HCT116 (cell line): ENCODE data around the gene RHEBL1. TPM values are rescaled to one million over a fixed set of nuclear protein-coding genes. Genes with fewer than 3 reads are reported as not detected.

Source experiments
- ATAC-seq: fragments of 200-7000 bp; cut with Tn5 transposase; 2 replicates; pipeline ENCODE4 v1.9.1; 2020; ENCODE audit warnings: mild to moderate bottlenecking, moderate library complexity
- BruUV-seq: library from RNA; stranded (reverse); fragments of 400-500 nt; replicated peaks from 2 replicates; lab custom pipeline; 2021; lab: Mats Ljungman, UMichigan
- CTCF ChIA-PET: fragments of 300-600 bp; sonication (Branson Sonifier 250); formaldehyde crosslinking; loops from one replicate; lab custom pipeline; 2021; ENCODE audit warnings: antibody characterized with exemption; lab: Charles Lee
- POLR2A ChIA-PET: fragments of 300-600, 350-600 bp; sonication (Branson Sonifier 250); formaldehyde crosslinking; loops from one replicate; lab custom pipeline; 2021; ENCODE audit warnings: antibody characterized with exemption; lab: Charles Lee
- RAD21 ChIA-PET, 2 experiments: fragments of 300-600 bp; sonication (Branson Sonifier 250); formaldehyde crosslinking; loops; one replicate each; lab custom pipeline; 2023; ENCODE audit warnings: low total read pairs in 2 of 2; ENCODE audit not compliant: uncharacterized antibody in 2 of 2, unreplicated experiment in 2 of 2, low non-redundant PET in 1 of 2; lab: Charles Lee
- DNase-seq: peaks from one replicate; pipeline ENCODE4 v3.0.0-alpha.2; 2010; ENCODE audit warnings: low read depth, low spot score
- H2AFZ ChIP-seq: fragments of 200-600 bp; shearing (Covaris generic), sonication (generic); 2 replicates; pipeline ENCODE4 v1.6.1; 2017; ENCODE audit warnings: low read depth, mixed run types, mixed read lengths, antibody characterized with exemption, low read length; ENCODE audit not compliant: poor library complexity, severe bottlenecking
- H3K27ac ChIP-seq: 2 replicates; pipeline ENCODE4 v1.5.1; 2012; ENCODE audit warnings: low read depth, low read length
- H3K27me3 ChIP-seq: fragments of 200-600 bp; sonication (generic); 2 replicates; pipeline ENCODE4 v1.6.1; 2016; ENCODE audit warnings: mixed run types, low read length, mixed read lengths; ENCODE audit not compliant: insufficient read depth
- H3K36me3 ChIP-seq, 2 experiments: fragments of 200-500 bp in 1 of 2; fragments of 200-600 bp in 1 of 2; sonication (Bioruptor generic) in 1 of 2; sonication (generic) in 1 of 2; 2 replicates each; pipeline versions ENCODE4 v1.5.1 to v1.6.1; 2014 to 2016; ENCODE audit warnings: low read length in 2 of 2, inconsistent platforms in 1 of 2, mixed read lengths in 1 of 2, mixed run types in 1 of 2; ENCODE audit not compliant: insufficient read depth in 2 of 2, control insufficient read depth in 1 of 2
- H3K4me1 ChIP-seq, 2 experiments: fragments of 200-600 bp in 1 of 2; sonication (generic) in 1 of 2; 2 replicates each; pipeline versions ENCODE4 v1.5.1 to v1.6.1; 2012 to 2017; ENCODE audit warnings: low read length in 2 of 2, inconsistent platforms in 1 of 2, mild to moderate bottlenecking in 1 of 2, mixed read lengths in 1 of 2, mixed run types in 1 of 2, moderate library complexity in 1 of 2; ENCODE audit not compliant: insufficient read depth in 2 of 2, control insufficient read depth in 1 of 2
- H3K4me2 ChIP-seq: fragments of 200-600 bp; sonication (generic); 2 replicates; pipeline ENCODE4 v1.6.1; 2017; ENCODE audit warnings: mixed run types, low read length, mixed read lengths
- H3K4me3 ChIP-seq, 2 experiments: fragments of 200-600 bp in 1 of 2; sonication (generic) in 1 of 2; replicated peaks in 1 of 2; 2 replicates each; pipeline ENCODE4 v1.5.1; 2011 to 2016; ENCODE audit warnings: low read length in 2 of 2, control low read depth in 1 of 2, low read depth in 1 of 2, mild to moderate bottlenecking in 1 of 2, mixed read lengths in 1 of 2, mixed run types in 1 of 2
- H3K79me2 ChIP-seq: fragments of 200-600 bp; sonication (generic); 2 replicates; pipeline ENCODE4 v1.6.1; 2017; ENCODE audit warnings: mild to moderate bottlenecking, mixed run types, low read length, moderate library complexity, mixed read lengths; ENCODE audit not compliant: insufficient read depth
- H3K9ac ChIP-seq: fragments of 200-600 bp; sonication (generic); 2 replicates; pipeline ENCODE4 v1.6.1; 2016; ENCODE audit warnings: low read length, mixed read lengths
- H3K9me2 ChIP-seq: fragments of 200-600 bp; sonication (generic), shearing (Covaris generic); 2 replicates; pipeline ENCODE4 v1.6.1; 2017; ENCODE audit warnings: mixed run types, mild to moderate bottlenecking, moderate library complexity; ENCODE audit not compliant: insufficient read depth
- H3K9me3 ChIP-seq, 2 experiments: fragments of 200-500 bp in 1 of 2; fragments of 200-600 bp in 1 of 2; sonication (Bioruptor generic) in 1 of 2; sonication (generic) in 1 of 2; 2 replicates each; pipeline ENCODE4 v1.6.1; 2014 to 2017; ENCODE audit warnings: low read length in 2 of 2, mixed read lengths in 2 of 2, inconsistent platforms in 1 of 2, low read depth in 1 of 2, mild to moderate bottlenecking in 1 of 2, mixed run types in 1 of 2, moderate library complexity in 1 of 2; ENCODE audit not compliant: control insufficient read depth in 1 of 2, insufficient read depth in 1 of 2
- H4K20me1 ChIP-seq: fragments of 200-600 bp; sonication (generic), shearing (Covaris generic); 2 replicates; pipeline ENCODE4 v1.6.1; 2017; ENCODE audit warnings: mixed run types, mild to moderate bottlenecking, moderate library complexity; ENCODE audit not compliant: insufficient read depth
- CEBPB ChIP-seq: IDR thresholded peaks from 2 replicates; pipeline ENCODE4 v1.6.1; 2012; ENCODE audit warnings: low read depth
- FOSL1 ChIP-seq: IDR thresholded peaks from 2 replicates; pipeline ENCODE4 v1.6.1; 2012; ENCODE audit warnings: low read depth
- POLR2A ChIP-seq: IDR thresholded peaks from 2 replicates; pipeline ENCODE4 v1.7.0; 2011; ENCODE audit warnings: borderline replicate concordance; ENCODE audit not compliant: insufficient read depth, insufficient read length; ENCODE audit errors: extremely low read depth
- SIN3A ChIP-seq: IDR thresholded peaks from 2 replicates; pipeline ENCODE4 v1.6.1; 2012; ENCODE audit warnings: low read depth
- ZFX ChIP-seq: fragments of 450-650 bp; IDR thresholded peaks from 2 replicates; pipeline ENCODE4 v1.6.1; 2017
- intact Hi-C: fragments of 100-400 bp; cut with micrococcal nuclease; formaldehyde crosslinking; loops from 2 replicates; pipeline ENCODE4 v1.10.0; 2022
- total RNA-seq: library from RNA; stranded (reverse); gene quantifications from one replicate; pipeline ENCODE4 v1.2.1, GENCODE V29; 2021; ENCODE audit not compliant: unreplicated experiment
- TF ChIP-seq, protein P1 (sequence below): IDR thresholded peaks from 2 replicates; pipeline ENCODE4 v1.6.1; 2011; ENCODE audit warnings: mild to moderate bottlenecking, low read length, moderate library complexity; ENCODE audit not compliant: insufficient replicate concordance; ENCODE audit errors: extremely low read depth
- TF ChIP-seq, protein P2 (sequence below): IDR thresholded peaks from 2 replicates; pipeline ENCODE4 v1.6.1; 2012; ENCODE audit warnings: low read depth
- TF ChIP-seq, protein P3 (sequence below): IDR thresholded peaks from 2 replicates; pipeline ENCODE4 v1.6.1; 2012

The RHEBL1 gene
- total RNA-seq, 1 experiment from 2014 or later = 2.8 TPM

GRCh38 chr12:49055092-49055491 is 14.7 kb downstream of the RHEBL1 start:
- Histone ChIP-seq H3K4me1 (peaks cover 17 to 34% of the 10 kb centered on the region in 2 experiments), H3K27ac (no peak overlapping the region), H3K9me2 (no peaks in the 10 kb centered on the region), H3K4me2 (no peak overlapping the region), H3K27me3 (no peaks in the 10 kb centered on the region), H3K4me3 (no peak overlapping the region), H3K79me2 (peaks cover 86% of the 10 kb centered on the region), H3K9me3 (no peaks in the 10 kb centered on the region), H3K36me3 (peaks cover 33 to 43% of the 10 kb centered on the region in 2 experiments), H4K20me1 (no peaks in the 10 kb centered on the region), H2AFZ (no peak overlapping the region), H3K9ac (no peak overlapping the region)
- RAD21 ChIA-PET = no interaction called here
- DNase-seq = no peak
- no peak for TF ChIP-seq CEBPB
- no peak for TF ChIP-seq POLR2A
- TF ChIP-seq SIN3A = no peak
- TF ChIP-seq, protein P1, sequence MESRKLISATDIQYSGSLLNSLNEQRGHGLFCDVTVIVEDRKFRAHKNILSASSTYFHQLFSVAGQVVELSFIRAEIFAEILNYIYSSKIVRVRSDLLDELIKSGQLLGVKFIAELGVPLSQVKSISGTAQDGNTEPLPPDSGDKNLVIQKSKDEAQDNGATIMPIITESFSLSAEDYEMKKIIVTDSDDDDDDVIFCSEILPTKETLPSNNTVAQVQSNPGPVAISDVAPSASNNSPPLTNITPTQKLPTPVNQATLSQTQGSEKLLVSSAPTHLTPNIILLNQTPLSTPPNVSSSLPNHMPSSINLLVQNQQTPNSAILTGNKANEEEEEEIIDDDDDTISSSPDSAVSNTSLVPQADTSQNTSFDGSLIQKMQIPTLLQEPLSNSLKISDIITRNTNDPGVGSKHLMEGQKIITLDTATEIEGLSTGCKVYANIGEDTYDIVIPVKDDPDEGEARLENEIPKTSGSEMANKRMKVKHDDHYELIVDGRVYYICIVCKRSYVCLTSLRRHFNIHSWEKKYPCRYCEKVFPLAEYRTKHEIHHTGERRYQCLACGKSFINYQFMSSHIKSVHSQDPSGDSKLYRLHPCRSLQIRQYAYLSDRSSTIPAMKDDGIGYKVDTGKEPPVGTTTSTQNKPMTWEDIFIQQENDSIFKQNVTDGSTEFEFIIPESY = no peak
- TF ChIP-seq FOSL1 = no peak
- TF ChIP-seq ZFX = no peak
- TF ChIP-seq, protein P2, sequence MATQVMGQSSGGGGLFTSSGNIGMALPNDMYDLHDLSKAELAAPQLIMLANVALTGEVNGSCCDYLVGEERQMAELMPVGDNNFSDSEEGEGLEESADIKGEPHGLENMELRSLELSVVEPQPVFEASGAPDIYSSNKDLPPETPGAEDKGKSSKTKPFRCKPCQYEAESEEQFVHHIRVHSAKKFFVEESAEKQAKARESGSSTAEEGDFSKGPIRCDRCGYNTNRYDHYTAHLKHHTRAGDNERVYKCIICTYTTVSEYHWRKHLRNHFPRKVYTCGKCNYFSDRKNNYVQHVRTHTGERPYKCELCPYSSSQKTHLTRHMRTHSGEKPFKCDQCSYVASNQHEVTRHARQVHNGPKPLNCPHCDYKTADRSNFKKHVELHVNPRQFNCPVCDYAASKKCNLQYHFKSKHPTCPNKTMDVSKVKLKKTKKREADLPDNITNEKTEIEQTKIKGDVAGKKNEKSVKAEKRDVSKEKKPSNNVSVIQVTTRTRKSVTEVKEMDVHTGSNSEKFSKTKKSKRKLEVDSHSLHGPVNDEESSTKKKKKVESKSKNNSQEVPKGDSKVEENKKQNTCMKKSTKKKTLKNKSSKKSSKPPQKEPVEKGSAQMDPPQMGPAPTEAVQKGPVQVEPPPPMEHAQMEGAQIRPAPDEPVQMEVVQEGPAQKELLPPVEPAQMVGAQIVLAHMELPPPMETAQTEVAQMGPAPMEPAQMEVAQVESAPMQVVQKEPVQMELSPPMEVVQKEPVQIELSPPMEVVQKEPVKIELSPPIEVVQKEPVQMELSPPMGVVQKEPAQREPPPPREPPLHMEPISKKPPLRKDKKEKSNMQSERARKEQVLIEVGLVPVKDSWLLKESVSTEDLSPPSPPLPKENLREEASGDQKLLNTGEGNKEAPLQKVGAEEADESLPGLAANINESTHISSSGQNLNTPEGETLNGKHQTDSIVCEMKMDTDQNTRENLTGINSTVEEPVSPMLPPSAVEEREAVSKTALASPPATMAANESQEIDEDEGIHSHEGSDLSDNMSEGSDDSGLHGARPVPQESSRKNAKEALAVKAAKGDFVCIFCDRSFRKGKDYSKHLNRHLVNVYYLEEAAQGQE = no peak
- TF ChIP-seq, protein P3, sequence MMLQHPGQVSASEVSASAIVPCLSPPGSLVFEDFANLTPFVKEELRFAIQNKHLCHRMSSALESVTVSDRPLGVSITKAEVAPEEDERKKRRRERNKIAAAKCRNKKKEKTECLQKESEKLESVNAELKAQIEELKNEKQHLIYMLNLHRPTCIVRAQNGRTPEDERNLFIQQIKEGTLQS = no peak
- POLR2A ChIA-PET = no interaction called here
- CTCF ChIA-PET = no interaction called here
- no peak for ATAC-seq
- no TSS peak for BruUV-seq
- intact Hi-C loops = no loop called here
